H9 (cell line): ENCODE results near the gene HPCAL1. TPM values are rescaled to one million over a fixed set of nuclear protein-coding genes. Genes with fewer than 3 reads are reported as not detected.

Experiments
- DNase-seq: peaks from one replicate; pipeline ENCODE4 v3.0.0-alpha.2; 2017
- H2AFZ ChIP-seq: one replicate; pipeline ENCODE4 v1.6.1; 2013; ENCODE audit warnings: mild to moderate bottlenecking, low read length, control low read depth, moderate library complexity
- H2AK5ac ChIP-seq: 2 replicates; pipeline ENCODE4 v1.6.1; 2013; ENCODE audit warnings: low read length, control low read depth, mixed read lengths; ENCODE audit not compliant: insufficient read length
- H2BK120ac ChIP-seq: one replicate; pipeline ENCODE4 v1.6.1; 2013; ENCODE audit warnings: low read depth, mild to moderate bottlenecking, low read length, control low read depth, inconsistent platforms; ENCODE audit not compliant: poor library complexity, severe bottlenecking
- H2BK12ac ChIP-seq: 2 replicates; pipeline ENCODE4 v1.6.1; 2013; ENCODE audit warnings: low read length, control low read depth, mixed read lengths, low read depth; ENCODE audit not compliant: insufficient read length
- H2BK15ac ChIP-seq: 2 replicates; pipeline ENCODE4 v1.6.1; 2013; ENCODE audit warnings: low read depth, low read length, control low read depth
- H2BK20ac ChIP-seq: one replicate; pipeline ENCODE4 v1.6.1; 2013; ENCODE audit warnings: low read depth, mild to moderate bottlenecking, low read length, control low read depth, inconsistent platforms; ENCODE audit not compliant: poor library complexity, severe bottlenecking
- H2BK5ac ChIP-seq: 2 replicates; pipeline ENCODE4 v1.6.1; 2013; ENCODE audit warnings: low read length, control low read depth, mixed read lengths; ENCODE audit not compliant: insufficient read length
- H3K14ac ChIP-seq: 2 replicates; pipeline ENCODE4 v1.6.1; 2013; ENCODE audit warnings: low read length, control low read depth; ENCODE audit not compliant: insufficient read depth
- H3K18ac ChIP-seq: 2 replicates; pipeline ENCODE4 v1.6.1; 2013; ENCODE audit warnings: low read depth, mild to moderate bottlenecking, mixed read lengths, low read length, control low read depth; ENCODE audit not compliant: insufficient read length
- H3K23ac ChIP-seq: 2 replicates; pipeline ENCODE4 v1.6.1; 2013; ENCODE audit warnings: low read length, control low read depth, mixed read lengths, low read depth; ENCODE audit not compliant: insufficient read length
- H3K23me2 ChIP-seq: 2 replicates; pipeline ENCODE4 v1.6.1; 2013; ENCODE audit warnings: low read depth, mild to moderate bottlenecking, mixed read lengths, low read length, control low read depth; ENCODE audit not compliant: insufficient read length, poor library complexity, severe bottlenecking
- H3K27ac ChIP-seq: 2 replicates; pipeline ENCODE4 v1.5.1; 2013; ENCODE audit warnings: low read length, control low read depth, mixed read lengths, low read depth; ENCODE audit not compliant: insufficient read length
- H3K27me3 ChIP-seq: 2 replicates; pipeline ENCODE4 v1.6.1; 2013; ENCODE audit warnings: low read length, control low read depth, inconsistent platforms; ENCODE audit not compliant: insufficient read depth
- H3K4ac ChIP-seq: 2 replicates; pipeline ENCODE4 v1.6.1; 2013; ENCODE audit warnings: low read depth, mild to moderate bottlenecking, control low read depth, inconsistent platforms, low read length, moderate library complexity
- H3K4me1 ChIP-seq: 2 replicates; pipeline ENCODE4 v1.6.1; 2013; ENCODE audit warnings: low read length, control low read depth, inconsistent platforms; ENCODE audit not compliant: insufficient read depth
- H3K4me2 ChIP-seq: 2 replicates; pipeline ENCODE4 v1.6.1; 2013; ENCODE audit warnings: low read length, control low read depth, mixed read lengths; ENCODE audit not compliant: insufficient read length, insufficient read depth
- H3K56ac ChIP-seq: 2 replicates; pipeline ENCODE4 v1.6.1; 2013; ENCODE audit warnings: low read depth, mild to moderate bottlenecking, mixed read lengths, low read length, control low read depth; ENCODE audit not compliant: insufficient read length
- H3K79me1 ChIP-seq: 2 replicates; pipeline ENCODE4 v1.6.1; 2013; ENCODE audit warnings: low read depth, mild to moderate bottlenecking, moderate library complexity, low read length, control low read depth, inconsistent platforms; ENCODE audit not compliant: insufficient read depth, poor library complexity, severe bottlenecking
- H3K79me2 ChIP-seq: 2 replicates; pipeline ENCODE4 v1.6.1; 2013; ENCODE audit warnings: low read length, control low read depth, inconsistent platforms; ENCODE audit not compliant: insufficient read depth
- H3K9ac ChIP-seq: 2 replicates; pipeline ENCODE4 v1.6.1; 2013; ENCODE audit warnings: low read length, control low read depth, mixed read lengths; ENCODE audit not compliant: insufficient read length; ENCODE audit errors: extremely low read depth
- H3K9me3 ChIP-seq: one replicate; pipeline ENCODE4 v1.6.1; 2013; ENCODE audit warnings: low read depth, low read length, inconsistent platforms; ENCODE audit not compliant: control insufficient read depth
- H3T11ph ChIP-seq: one replicate; pipeline ENCODE4 v1.6.1; 2013; ENCODE audit warnings: mild to moderate bottlenecking, low read length, control low read depth, inconsistent platforms
- H4K20me1 ChIP-seq: one replicate; pipeline ENCODE4 v1.6.1; 2013; ENCODE audit not compliant: control insufficient read depth, insufficient read length, insufficient read depth
- H4K5ac ChIP-seq: 2 replicates; pipeline ENCODE4 v1.6.1; 2013; ENCODE audit warnings: low read depth, mild to moderate bottlenecking, mixed read lengths, low read length, control low read depth; ENCODE audit not compliant: insufficient read length
- H4K8ac ChIP-seq: replicated peaks from 2 replicates; pipeline ENCODE4 v1.6.1; 2013; ENCODE audit warnings: low read length, control low read depth, mixed read lengths, low read depth; ENCODE audit not compliant: insufficient read length
- H4K91ac ChIP-seq: 2 replicates; pipeline ENCODE4 v1.6.1; 2013; ENCODE audit warnings: low read depth, mild to moderate bottlenecking, moderate library complexity, mixed read lengths, low read length, control low read depth; ENCODE audit not compliant: insufficient read length
- H3K27ac Mint-ChIP-seq, 3 experiments: 2 replicates in 2 of 3; 3 replicates in 1 of 3; pipeline ENCODE4 v1.8.0; 2020 to 2021; ENCODE audit warnings: mixed read lengths in 3 of 3, mild to moderate bottlenecking in 1 of 3, moderate library complexity in 1 of 3
- H3K27me3 Mint-ChIP-seq: 2 replicates; pipeline ENCODE4 v1.8.0; 2021; ENCODE audit warnings: low read depth, mild to moderate bottlenecking, moderate library complexity, mixed read lengths
- H3K36me3 Mint-ChIP-seq, 3 experiments: 2 replicates in 2 of 3; 3 replicates in 1 of 3; pipeline ENCODE4 v1.8.0; 2020 to 2021; ENCODE audit warnings: low read depth in 3 of 3, mixed read lengths in 3 of 3; ENCODE audit not compliant: insufficient read depth in 1 of 3
- H3K4me1 Mint-ChIP-seq, 2 experiments: 2 replicates each; pipeline ENCODE4 v1.8.0; 2020; ENCODE audit warnings: mixed read lengths in 2 of 2
- H3K4me3 Mint-ChIP-seq, 2 experiments: 2 replicates in 1 of 2; 3 replicates in 1 of 2; pipeline ENCODE4 v1.8.0; 2020 to 2021; ENCODE audit warnings: mild to moderate bottlenecking in 2 of 2, mixed read lengths in 2 of 2, moderate library complexity in 1 of 2
- H3K9me3 Mint-ChIP-seq, 2 experiments: 2 replicates in 1 of 2; 3 replicates in 1 of 2; pipeline ENCODE4 v1.8.0; 2020; ENCODE audit warnings: mild to moderate bottlenecking in 2 of 2, mixed read lengths in 2 of 2, moderate library complexity in 1 of 2
- WGBS: extraction: QIAGEN DNeasy Blood & Tissue Kit; methylation state at CpG from one replicate; pipeline ENCODE4 v1.1.7; 2013; ENCODE audit warnings: missing lambda C conversion rate, low lambda C conversion rate, mixed read lengths; ENCODE audit not compliant: insufficient read length; ENCODE audit errors: extremely low coverage; 5-methylcytosine and 5-hydroxymethylcytosine counted together
- total RNA-seq: library from RNA; stranded (reverse); gene quantifications from 2 replicates; pipeline ENCODE4 v1.2.1, GENCODE V29; 2021
- TF ChIP-seq, protein P1 (sequence below): fragments of 200-600 bp; sonication (generic); conservative IDR thresholded peaks from 3 replicates; pipeline ENCODE4 v1.8.0; 2021; ENCODE audit warnings: antibody characterized with exemption, mild to moderate bottlenecking

The HPCAL1 gene
- total RNA-seq, 1 experiment from 2014 or later = 4.7 TPM

- H3K27me3 ChIP-seq = no peaks in the 10 kb centered on the region; the same call in 1 of the 2 replicates
- H2AFZ ChIP-seq = no peak overlapping the region
- no peak overlapping the region for H2BK120ac ChIP-seq
- DNase-seq = no peak
- TF ChIP-seq, protein P1, sequence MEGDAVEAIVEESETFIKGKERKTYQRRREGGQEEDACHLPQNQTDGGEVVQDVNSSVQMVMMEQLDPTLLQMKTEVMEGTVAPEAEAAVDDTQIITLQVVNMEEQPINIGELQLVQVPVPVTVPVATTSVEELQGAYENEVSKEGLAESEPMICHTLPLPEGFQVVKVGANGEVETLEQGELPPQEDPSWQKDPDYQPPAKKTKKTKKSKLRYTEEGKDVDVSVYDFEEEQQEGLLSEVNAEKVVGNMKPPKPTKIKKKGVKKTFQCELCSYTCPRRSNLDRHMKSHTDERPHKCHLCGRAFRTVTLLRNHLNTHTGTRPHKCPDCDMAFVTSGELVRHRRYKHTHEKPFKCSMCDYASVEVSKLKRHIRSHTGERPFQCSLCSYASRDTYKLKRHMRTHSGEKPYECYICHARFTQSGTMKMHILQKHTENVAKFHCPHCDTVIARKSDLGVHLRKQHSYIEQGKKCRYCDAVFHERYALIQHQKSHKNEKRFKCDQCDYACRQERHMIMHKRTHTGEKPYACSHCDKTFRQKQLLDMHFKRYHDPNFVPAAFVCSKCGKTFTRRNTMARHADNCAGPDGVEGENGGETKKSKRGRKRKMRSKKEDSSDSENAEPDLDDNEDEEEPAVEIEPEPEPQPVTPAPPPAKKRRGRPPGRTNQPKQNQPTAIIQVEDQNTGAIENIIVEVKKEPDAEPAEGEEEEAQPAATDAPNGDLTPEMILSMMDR = no peak
- no peak overlapping the region for H3K18ac ChIP-seq
- no peak overlapping the region for H2BK20ac ChIP-seq
- no peaks in the 10 kb centered on the region for H4K20me1 ChIP-seq
- no peak overlapping the region for H2BK12ac ChIP-seq
- H3T11ph ChIP-seq = no peak overlapping the region
- H4K91ac ChIP-seq = no peak overlapping the region
- H4K5ac ChIP-seq = no peak overlapping the region
- Mint-ChIP-seq H3K27me3 (no peaks in the 10 kb centered on the region), H3K9me3 (no peaks in the 10 kb centered on the region), H3K27ac (peak overlapping the region in 1 of 3 experiments; percentile 65; a peak in 1 of 7 replicates), H3K4me1 (peaks cover 19% of the 10 kb centered on the region in 2 experiments), H3K36me3 (no peaks in the 10 kb centered on the region), H3K4me3 (no peak overlapping the region)
- H3K14ac ChIP-seq = no peak overlapping the region
- no peak overlapping the region for H2BK5ac ChIP-seq
- H3K9me3 ChIP-seq = no peaks in the 10 kb centered on the region
- H3K23ac ChIP-seq = no peak overlapping the region
- H3K4ac ChIP-seq = no peak overlapping the region
- no CpG with 5 or more reads among the region's 6 CpGs for WGBS
- no peaks in the 10 kb centered on the region for H3K23me2 ChIP-seq
- H3K27ac ChIP-seq = no peak overlapping the region
- peaks cover 6% of the 10 kb centered on the region; the same call in 1 of the 2 replicates for H3K4me1 ChIP-seq
- no peak overlapping the region for H2BK15ac ChIP-seq
- H3K56ac ChIP-seq = no peak overlapping the region
- H4K8ac ChIP-seq = no peak overlapping the region
- no peaks in the 10 kb centered on the region for H3K79me1 ChIP-seq
- no peak overlapping the region for H3K9ac ChIP-seq
- no peak overlapping the region for H3K4me2 ChIP-seq
- no peak overlapping the region for H2AK5ac ChIP-seq
- no peaks in the 10 kb centered on the region for H3K79me2 ChIP-seq
Observed at GRCh38 chr2:10390369-10390801, 87.7 kb downstream of the HPCAL1 start.
